Left ventricle myocardium superior (tissue), 1 donor: ENCODE measurements around the gene CDK13. TPM values are rescaled to one million over a fixed set of nuclear protein-coding genes. Genes with fewer than 3 reads are reported as not detected.
"Not testable (repeated sequence)": the region's sequence is repeated elsewhere in the genome, so short reads cannot be mapped to it uniquely, and the experiment has no call there.

Experiments
- ATAC-seq: fragments of 200-7000 bp; cut with Tn5 transposase; one replicate; pipeline ENCODE4 v1.9.1; 2020; ENCODE audit warnings: mild to moderate bottlenecking, moderate library complexity
- DNase-seq: peaks from one replicate; pipeline ENCODE4 v3.0.0-alpha.2; 2020
- intact Hi-C: fragments of 100-400 bp; cut with micrococcal nuclease; formaldehyde crosslinking; loops from one replicate; pipeline ENCODE4 v1.11.0; 2022
- total RNA-seq: library from RNA; stranded (reverse); fragmentation: NEBNext Ultra II Directional; extraction: Animal tissue kit (Norgen Biotek cat#: 25700); gene quantifications from one replicate; pipeline ENCODE4 v1.2.1, GENCODE V29; 2021
- donor health status: DM: no; HTN: yes; CAD: no; lungs with severe emphysema.

Gene CDK13
- total RNA-seq, 1 donor from 2014 or later, result 21.3 TPM

DNA sequence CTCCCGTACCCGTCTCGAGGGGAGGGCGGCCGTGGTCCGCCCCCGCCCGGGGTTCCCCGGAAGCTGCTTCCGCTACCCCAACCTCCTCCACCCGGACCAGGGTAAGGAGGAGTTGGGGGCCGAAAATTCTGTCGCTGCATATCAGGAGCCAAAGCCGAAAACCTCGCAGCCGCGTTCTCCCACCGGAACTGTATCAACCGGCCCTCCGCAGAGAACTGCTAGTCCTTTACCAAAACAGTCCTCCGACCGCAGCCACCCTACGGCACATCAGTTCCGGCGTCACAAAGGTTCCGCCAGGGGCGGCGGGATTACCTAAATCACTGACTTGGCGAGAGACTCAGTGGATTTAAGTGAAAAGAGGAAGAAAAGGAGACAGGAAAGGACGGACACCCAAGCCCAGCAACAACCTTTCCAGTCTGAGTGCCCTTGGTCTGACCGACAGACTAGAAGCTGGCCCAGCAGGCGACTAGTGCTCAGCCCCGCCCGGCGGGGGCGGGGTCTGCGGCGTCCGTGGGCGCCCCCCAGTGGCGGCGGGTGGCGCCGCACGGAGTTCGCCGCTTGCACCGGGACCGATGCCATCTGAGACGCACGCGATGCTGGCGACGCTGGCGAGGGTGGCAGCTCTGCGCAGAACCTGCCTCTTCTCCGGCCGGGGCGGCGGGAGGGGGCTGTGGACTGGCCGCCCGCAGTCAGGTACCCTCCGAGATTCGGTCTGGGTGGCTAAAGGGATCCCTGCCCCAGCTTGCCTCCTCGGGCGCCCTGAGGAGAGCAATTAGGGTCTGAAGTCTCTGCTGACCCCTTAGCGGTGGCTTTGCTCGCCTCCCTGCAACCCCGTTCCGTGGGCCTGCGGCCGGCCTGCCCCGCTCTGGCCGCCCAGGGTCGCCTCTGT is 184.6 kb downstream of the CDK13 start, which contains the start of the genes MPLKIP and SUGCT:
MPLKIP (minus strand) TSS at position 195 of the 889 bp plus-strand sequence; CDS start at position 140, 55 bp downstream.
SUGCT (plus strand) TSS at position 578 of the 889 bp plus-strand sequence.
- intact Hi-C loops, result no loop called here
- peak; percentile 97 for ATAC-seq

DNA sequence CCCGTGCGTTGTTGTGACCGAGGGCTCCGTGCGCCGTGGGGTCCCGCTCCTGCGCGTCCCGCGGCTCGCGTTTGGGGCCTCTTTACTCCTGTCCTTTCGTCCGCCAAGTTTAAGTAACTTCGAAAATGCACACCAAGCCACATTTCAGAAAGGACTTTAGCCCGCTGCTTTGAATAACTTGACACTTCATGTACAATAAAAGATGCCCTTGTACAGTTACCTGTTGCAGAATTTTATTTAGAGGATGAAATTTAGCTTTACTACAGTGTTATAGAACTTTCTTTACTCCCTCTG is 185.2 kb downstream of the CDK13 start:
- intact Hi-C loops, result no loop called here
- ATAC-seq, result no peak
- DNase-seq, result no peak

More for the DNA sequence above, 184.6 kb downstream of the CDK13 start, which contains the start of the genes MPLKIP and SUGCT:
- DNase-seq, result peak; percentile 89

DNA sequence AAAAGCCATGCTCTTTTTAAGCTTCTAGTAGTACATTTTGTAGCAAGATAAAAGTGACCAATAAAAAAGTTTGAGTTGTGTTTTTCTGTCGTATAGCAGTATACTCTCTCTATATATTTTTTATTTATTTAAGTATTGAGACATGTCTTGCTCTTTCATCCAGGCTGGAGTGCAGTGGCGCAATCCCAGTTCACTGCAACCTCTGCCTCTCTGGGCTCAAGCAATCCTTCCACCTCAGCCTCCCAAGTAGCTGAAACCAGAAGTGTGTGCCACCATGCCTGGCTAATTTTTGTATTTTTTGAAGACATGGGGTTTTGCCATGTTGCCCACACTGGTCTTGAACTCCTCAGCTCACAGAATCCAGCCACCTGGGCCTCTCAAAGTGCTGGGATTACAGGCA is 187.5 kb downstream of the CDK13 start:
- intact Hi-C loops, result no loop called here
- no peak for DNase-seq
- ATAC-seq, result no peak

GRCh38 chr7:40138973-40139372 is 188.9 kb downstream of the CDK13 start:
- intact Hi-C loops, result no loop called here
- DNase-seq, result no peak
- no peak for ATAC-seq

DNA sequence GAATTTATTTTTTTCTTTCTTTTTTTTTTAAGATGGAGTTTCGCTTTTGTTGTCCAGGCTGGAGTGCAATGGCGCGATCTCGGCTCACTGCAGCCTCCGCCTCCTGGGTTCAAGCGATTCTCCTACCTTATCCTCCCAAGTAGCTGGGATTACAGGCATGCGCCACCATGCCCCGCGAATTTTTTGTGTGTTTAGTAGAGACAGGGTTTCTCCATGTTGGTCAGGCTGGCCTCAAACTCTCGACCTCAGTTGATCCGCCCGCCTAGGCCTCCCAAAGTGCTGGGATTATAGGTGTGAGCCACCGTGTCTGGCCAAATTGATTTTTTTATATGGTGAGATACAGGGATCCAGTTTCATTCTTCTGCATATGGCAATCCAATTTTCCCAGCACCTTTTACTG is 189.8 kb downstream of the CDK13 start:
- ATAC-seq, intact Hi-C loops, DNase-seq: not testable (repeated sequence)

GRCh38 chr7:40141916-40142315 is 191.9 kb downstream of the CDK13 start:
- intact Hi-C loops, ATAC-seq, DNase-seq: not testable (repeated sequence)

DNA sequence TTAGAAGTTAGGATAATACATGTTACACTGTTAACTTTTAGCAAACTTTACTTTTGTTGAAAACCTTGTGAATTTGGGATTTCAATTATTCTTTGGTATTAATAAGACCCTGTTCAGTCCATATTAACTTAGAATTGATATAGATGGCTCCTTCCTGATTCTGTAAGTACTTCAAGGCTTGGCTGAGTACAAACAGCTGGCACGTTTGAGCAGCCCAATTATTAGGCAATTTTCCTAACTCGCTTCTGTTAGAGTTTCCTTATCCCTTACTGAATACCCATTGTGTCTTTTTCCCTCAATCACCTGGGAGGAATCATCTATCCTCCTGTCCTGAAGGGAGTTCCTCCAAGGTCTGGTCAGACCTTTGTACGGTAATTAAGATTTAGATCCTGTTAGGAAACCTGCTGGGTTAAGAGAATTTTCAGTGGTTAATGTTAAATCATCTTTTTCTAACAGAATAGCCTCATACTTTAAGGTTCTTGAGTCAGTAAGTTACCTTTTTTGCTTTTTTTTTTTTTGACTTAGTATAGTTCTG is 195.6 kb downstream of the CDK13 start:
- DNase-seq, intact Hi-C loops, ATAC-seq: not testable (repeated sequence)

GRCh38 chr7:40147371-40148246 is 197.6 kb downstream of the CDK13 start:
- no peak for ATAC-seq

DNA sequence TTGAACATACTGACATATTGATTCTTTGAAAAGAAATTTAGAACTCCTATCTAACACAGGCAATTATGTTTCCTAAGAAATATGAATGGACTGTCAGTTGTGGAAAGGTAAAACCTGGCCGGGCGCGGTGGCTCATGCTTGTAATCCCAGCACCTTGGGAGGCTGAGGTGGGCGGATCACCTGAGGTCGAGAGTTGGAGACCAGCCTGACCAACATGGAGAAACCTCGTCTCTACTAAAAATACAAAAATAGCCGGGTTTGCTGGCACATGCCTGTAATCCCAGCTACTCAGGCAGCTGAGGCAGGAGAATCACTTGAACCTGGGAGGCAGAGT is 198.2 kb downstream of the CDK13 start:
- DNase-seq, ATAC-seq, intact Hi-C loops: not testable (repeated sequence)

More at GRCh38 chr7:40147371-40148246, 197.6 kb downstream of the CDK13 start:
- intact Hi-C loops, result no loop called here
- no peak for DNase-seq

GRCh38 chr7:40148671-40149070 is 198.6 kb downstream of the CDK13 start:
- DNase-seq, result no peak
- ATAC-seq, result no peak
- intact Hi-C loops, result no loop called here

Other genes with a start within 250 kb of the CDK13 start
- 15.4 TPM for gene MPLKIP, start 184.4 kb downstream of the CDK13 start, total RNA-seq
- gene SUGCT, start 184.7 kb downstream of the CDK13 start, total RNA-seq, result 6.8 TPM